H9 (cell line): ENCODE data around the gene TBL1Y. TPM values are rescaled to one million over a fixed set of nuclear protein-coding genes. Genes with fewer than 3 reads are reported as not detected.

Experiments
- DNase-seq: peaks from one replicate; pipeline ENCODE4 v3.0.0-alpha.2; 2017
- H2AFZ ChIP-seq: one replicate; pipeline ENCODE4 v1.6.1; 2013; ENCODE audit warnings: mild to moderate bottlenecking, low read length, control low read depth, moderate library complexity
- H2AK5ac ChIP-seq: 2 replicates; pipeline ENCODE4 v1.6.1; 2013; ENCODE audit warnings: low read length, control low read depth, mixed read lengths; ENCODE audit not compliant: insufficient read length
- H2BK120ac ChIP-seq: one replicate; pipeline ENCODE4 v1.6.1; 2013; ENCODE audit warnings: low read depth, mild to moderate bottlenecking, low read length, control low read depth, inconsistent platforms; ENCODE audit not compliant: poor library complexity, severe bottlenecking
- H2BK12ac ChIP-seq: 2 replicates; pipeline ENCODE4 v1.6.1; 2013; ENCODE audit warnings: low read length, control low read depth, mixed read lengths, low read depth; ENCODE audit not compliant: insufficient read length
- H2BK15ac ChIP-seq: 2 replicates; pipeline ENCODE4 v1.6.1; 2013; ENCODE audit warnings: low read depth, low read length, control low read depth
- H2BK20ac ChIP-seq: one replicate; pipeline ENCODE4 v1.6.1; 2013; ENCODE audit warnings: low read depth, mild to moderate bottlenecking, low read length, control low read depth, inconsistent platforms; ENCODE audit not compliant: poor library complexity, severe bottlenecking
- H2BK5ac ChIP-seq: 2 replicates; pipeline ENCODE4 v1.6.1; 2013; ENCODE audit warnings: low read length, control low read depth, mixed read lengths; ENCODE audit not compliant: insufficient read length
- H3K14ac ChIP-seq: 2 replicates; pipeline ENCODE4 v1.6.1; 2013; ENCODE audit warnings: low read length, control low read depth; ENCODE audit not compliant: insufficient read depth
- H3K18ac ChIP-seq: 2 replicates; pipeline ENCODE4 v1.6.1; 2013; ENCODE audit warnings: low read depth, mild to moderate bottlenecking, mixed read lengths, low read length, control low read depth; ENCODE audit not compliant: insufficient read length
- H3K23ac ChIP-seq: 2 replicates; pipeline ENCODE4 v1.6.1; 2013; ENCODE audit warnings: low read length, control low read depth, mixed read lengths, low read depth; ENCODE audit not compliant: insufficient read length
- H3K23me2 ChIP-seq: 2 replicates; pipeline ENCODE4 v1.6.1; 2013; ENCODE audit warnings: low read depth, mild to moderate bottlenecking, mixed read lengths, low read length, control low read depth; ENCODE audit not compliant: insufficient read length, poor library complexity, severe bottlenecking
- H3K27ac ChIP-seq: 2 replicates; pipeline ENCODE4 v1.5.1; 2013; ENCODE audit warnings: low read length, control low read depth, mixed read lengths, low read depth; ENCODE audit not compliant: insufficient read length
- H3K27me3 ChIP-seq: 2 replicates; pipeline ENCODE4 v1.6.1; 2013; ENCODE audit warnings: low read length, control low read depth, inconsistent platforms; ENCODE audit not compliant: insufficient read depth
- H3K4ac ChIP-seq: 2 replicates; pipeline ENCODE4 v1.6.1; 2013; ENCODE audit warnings: low read depth, mild to moderate bottlenecking, control low read depth, inconsistent platforms, low read length, moderate library complexity
- H3K4me1 ChIP-seq: 2 replicates; pipeline ENCODE4 v1.6.1; 2013; ENCODE audit warnings: low read length, control low read depth, inconsistent platforms; ENCODE audit not compliant: insufficient read depth
- H3K4me2 ChIP-seq: 2 replicates; pipeline ENCODE4 v1.6.1; 2013; ENCODE audit warnings: low read length, control low read depth, mixed read lengths; ENCODE audit not compliant: insufficient read length, insufficient read depth
- H3K56ac ChIP-seq: 2 replicates; pipeline ENCODE4 v1.6.1; 2013; ENCODE audit warnings: low read depth, mild to moderate bottlenecking, mixed read lengths, low read length, control low read depth; ENCODE audit not compliant: insufficient read length
- H3K79me1 ChIP-seq: 2 replicates; pipeline ENCODE4 v1.6.1; 2013; ENCODE audit warnings: low read depth, mild to moderate bottlenecking, moderate library complexity, low read length, control low read depth, inconsistent platforms; ENCODE audit not compliant: insufficient read depth, poor library complexity, severe bottlenecking
- H3K79me2 ChIP-seq: 2 replicates; pipeline ENCODE4 v1.6.1; 2013; ENCODE audit warnings: low read length, control low read depth, inconsistent platforms; ENCODE audit not compliant: insufficient read depth
- H3K9ac ChIP-seq: 2 replicates; pipeline ENCODE4 v1.6.1; 2013; ENCODE audit warnings: low read length, control low read depth, mixed read lengths; ENCODE audit not compliant: insufficient read length; ENCODE audit errors: extremely low read depth
- H3K9me3 ChIP-seq: one replicate; pipeline ENCODE4 v1.6.1; 2013; ENCODE audit warnings: low read depth, low read length, inconsistent platforms; ENCODE audit not compliant: control insufficient read depth
- H3T11ph ChIP-seq: one replicate; pipeline ENCODE4 v1.6.1; 2013; ENCODE audit warnings: mild to moderate bottlenecking, low read length, control low read depth, inconsistent platforms
- H4K20me1 ChIP-seq: one replicate; pipeline ENCODE4 v1.6.1; 2013; ENCODE audit not compliant: control insufficient read depth, insufficient read length, insufficient read depth
- H4K5ac ChIP-seq: 2 replicates; pipeline ENCODE4 v1.6.1; 2013; ENCODE audit warnings: low read depth, mild to moderate bottlenecking, mixed read lengths, low read length, control low read depth; ENCODE audit not compliant: insufficient read length
- H4K8ac ChIP-seq: replicated peaks from 2 replicates; pipeline ENCODE4 v1.6.1; 2013; ENCODE audit warnings: low read length, control low read depth, mixed read lengths, low read depth; ENCODE audit not compliant: insufficient read length
- H4K91ac ChIP-seq: 2 replicates; pipeline ENCODE4 v1.6.1; 2013; ENCODE audit warnings: low read depth, mild to moderate bottlenecking, moderate library complexity, mixed read lengths, low read length, control low read depth; ENCODE audit not compliant: insufficient read length
- H3K27ac Mint-ChIP-seq, 3 experiments: 2 replicates in 2 of 3; 3 replicates in 1 of 3; pipeline ENCODE4 v1.8.0; 2020 to 2021; ENCODE audit warnings: mixed read lengths in 3 of 3, mild to moderate bottlenecking in 1 of 3, moderate library complexity in 1 of 3
- H3K27me3 Mint-ChIP-seq: 2 replicates; pipeline ENCODE4 v1.8.0; 2021; ENCODE audit warnings: low read depth, mild to moderate bottlenecking, moderate library complexity, mixed read lengths
- H3K36me3 Mint-ChIP-seq, 3 experiments: 2 replicates in 2 of 3; 3 replicates in 1 of 3; pipeline ENCODE4 v1.8.0; 2020 to 2021; ENCODE audit warnings: low read depth in 3 of 3, mixed read lengths in 3 of 3; ENCODE audit not compliant: insufficient read depth in 1 of 3
- H3K4me1 Mint-ChIP-seq, 2 experiments: 2 replicates each; pipeline ENCODE4 v1.8.0; 2020; ENCODE audit warnings: mixed read lengths in 2 of 2
- H3K4me3 Mint-ChIP-seq, 2 experiments: 2 replicates in 1 of 2; 3 replicates in 1 of 2; pipeline ENCODE4 v1.8.0; 2020 to 2021; ENCODE audit warnings: mild to moderate bottlenecking in 2 of 2, mixed read lengths in 2 of 2, moderate library complexity in 1 of 2
- H3K9me3 Mint-ChIP-seq, 2 experiments: 2 replicates in 1 of 2; 3 replicates in 1 of 2; pipeline ENCODE4 v1.8.0; 2020; ENCODE audit warnings: mild to moderate bottlenecking in 2 of 2, mixed read lengths in 2 of 2, moderate library complexity in 1 of 2
- WGBS: extraction: QIAGEN DNeasy Blood & Tissue Kit; methylation state at CpG from one replicate; pipeline ENCODE4 v1.1.7; 2013; ENCODE audit warnings: missing lambda C conversion rate, low lambda C conversion rate, mixed read lengths; ENCODE audit not compliant: insufficient read length; ENCODE audit errors: extremely low coverage; 5-methylcytosine and 5-hydroxymethylcytosine counted together
- total RNA-seq: library from RNA; stranded (reverse); gene quantifications from 2 replicates; pipeline ENCODE4 v1.2.1, GENCODE V29; 2021
- TF ChIP-seq, protein P1 (sequence below): fragments of 200-600 bp; sonication (generic); conservative IDR thresholded peaks from 3 replicates; pipeline ENCODE4 v1.8.0; 2021; ENCODE audit warnings: antibody characterized with exemption, mild to moderate bottlenecking

Gene TBL1Y
- total RNA-seq, 1 experiment from 2014 or later: not detected

DNA sequence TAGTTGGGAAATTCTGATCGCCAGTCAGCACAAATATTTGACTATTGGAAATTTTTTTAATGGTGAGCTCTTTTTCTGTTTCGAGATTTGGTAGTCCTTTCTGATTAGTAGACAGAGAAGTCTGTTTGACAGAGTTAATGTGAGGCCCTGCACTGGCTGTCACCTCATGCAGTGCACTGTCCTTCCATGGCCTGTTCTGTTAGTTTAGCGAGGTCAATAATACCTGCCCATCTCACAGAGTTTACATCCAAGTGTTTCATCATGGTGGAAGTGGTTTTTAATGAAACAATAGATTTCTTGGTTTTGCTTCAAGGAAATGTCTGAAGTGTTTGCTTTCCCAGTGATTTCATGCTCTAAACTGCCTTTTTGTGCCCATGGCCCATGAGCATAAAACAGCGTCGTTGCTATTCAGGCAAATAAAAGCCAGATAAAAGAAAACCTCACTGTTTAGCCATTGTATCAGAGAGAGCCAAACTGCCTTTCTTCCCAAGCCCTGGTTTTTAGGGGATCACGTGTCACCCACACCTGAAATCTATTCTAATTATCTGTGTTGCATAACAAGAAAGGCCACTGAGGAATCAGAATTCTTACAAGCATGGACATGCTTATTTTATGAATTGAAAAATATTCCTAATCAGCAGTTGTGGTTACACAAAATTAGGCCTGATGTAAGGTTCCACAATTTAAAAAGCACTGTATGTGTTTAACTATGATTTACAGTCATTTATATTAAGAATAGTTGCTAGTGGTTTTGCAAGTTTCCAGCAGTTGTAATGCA is 98.3 kb downstream of the TBL1Y start:
- Mint-ChIP-seq H3K4me1 (no peaks in the 10 kb centered on the region), H3K4me3 (no peak overlapping the region), H3K27me3 (no peaks in the 10 kb centered on the region), H3K9me3 (no peaks in the 10 kb centered on the region), H3K36me3 (no peaks in the 10 kb centered on the region), H3K27ac (no peak overlapping the region)
- no peak overlapping the region for H2BK120ac ChIP-seq
- no peak overlapping the region for H3K56ac ChIP-seq
- H3K18ac ChIP-seq: no peak overlapping the region
- no peaks in the 10 kb centered on the region for H3K27me3 ChIP-seq
- no peak overlapping the region for H3K4me2 ChIP-seq
- no peak overlapping the region for H2AFZ ChIP-seq
- no CpG with 5 or more reads among the region's 6 CpGs for WGBS
- H4K20me1 ChIP-seq: no peaks in the 10 kb centered on the region
- no peaks in the 10 kb centered on the region for H3K23me2 ChIP-seq
- no peak overlapping the region for H3K4ac ChIP-seq
- no peaks in the 10 kb centered on the region for H3K9me3 ChIP-seq
- H3K14ac ChIP-seq: no peak overlapping the region
- no peaks in the 10 kb centered on the region for H3K79me1 ChIP-seq
- H3T11ph ChIP-seq: no peak overlapping the region
- H2BK12ac ChIP-seq: no peak overlapping the region
- no peak for DNase-seq
- no peak overlapping the region for H3K27ac ChIP-seq
- no peak overlapping the region for H4K91ac ChIP-seq
- H3K79me2 ChIP-seq: no peaks in the 10 kb centered on the region
- no peak overlapping the region for H2BK5ac ChIP-seq
- H2AK5ac ChIP-seq: no peak overlapping the region
- no peak overlapping the region for H4K8ac ChIP-seq
- H3K9ac ChIP-seq: no peak overlapping the region
- no peak overlapping the region for H2BK20ac ChIP-seq
- H3K4me1 ChIP-seq: no peaks in the 10 kb centered on the region
- H3K23ac ChIP-seq: no peak overlapping the region
- no peak overlapping the region for H2BK15ac ChIP-seq
- TF ChIP-seq, protein P1, sequence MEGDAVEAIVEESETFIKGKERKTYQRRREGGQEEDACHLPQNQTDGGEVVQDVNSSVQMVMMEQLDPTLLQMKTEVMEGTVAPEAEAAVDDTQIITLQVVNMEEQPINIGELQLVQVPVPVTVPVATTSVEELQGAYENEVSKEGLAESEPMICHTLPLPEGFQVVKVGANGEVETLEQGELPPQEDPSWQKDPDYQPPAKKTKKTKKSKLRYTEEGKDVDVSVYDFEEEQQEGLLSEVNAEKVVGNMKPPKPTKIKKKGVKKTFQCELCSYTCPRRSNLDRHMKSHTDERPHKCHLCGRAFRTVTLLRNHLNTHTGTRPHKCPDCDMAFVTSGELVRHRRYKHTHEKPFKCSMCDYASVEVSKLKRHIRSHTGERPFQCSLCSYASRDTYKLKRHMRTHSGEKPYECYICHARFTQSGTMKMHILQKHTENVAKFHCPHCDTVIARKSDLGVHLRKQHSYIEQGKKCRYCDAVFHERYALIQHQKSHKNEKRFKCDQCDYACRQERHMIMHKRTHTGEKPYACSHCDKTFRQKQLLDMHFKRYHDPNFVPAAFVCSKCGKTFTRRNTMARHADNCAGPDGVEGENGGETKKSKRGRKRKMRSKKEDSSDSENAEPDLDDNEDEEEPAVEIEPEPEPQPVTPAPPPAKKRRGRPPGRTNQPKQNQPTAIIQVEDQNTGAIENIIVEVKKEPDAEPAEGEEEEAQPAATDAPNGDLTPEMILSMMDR: no peak
- no peak overlapping the region for H4K5ac ChIP-seq
